ENCODE results near the gene TWIST2.

The TWIST2 gene

GRCh38 chr2:238942080-238942725, 94.3 kb downstream of the TWIST2 start:
- TF ChIP-seq POLR2A (IDR thresholded peaks at IDR 0.05; ENCODE audit: low read depth, low read length) (no peak), TAF1 (IDR thresholded peaks at IDR 0.05; ENCODE audit: borderline replicate concordance, low read depth, low read length) (no peak)
- FAIRE-seq = no peak
- no peak for DNase-seq (ENCODE audit: insufficient read length)

GRCh38 chr2:238942726-238943300, 94.9 kb downstream of the TWIST2 start:
- FAIRE-seq = no peak
- TF ChIP-seq POLR2A (IDR thresholded peaks at IDR 0.05; ENCODE audit: low read depth, low read length) = no peak
- no peak for TF ChIP-seq POLR2AphosphoS5 (IDR thresholded peaks at IDR 0.05; ENCODE audit: low read depth, low read length)
- no peak for TF ChIP-seq TAF1 (IDR thresholded peaks at IDR 0.05; ENCODE audit: borderline replicate concordance, low read depth, low read length)
- no peak for DNase-seq (ENCODE audit: insufficient read length)

GRCh38 chr2:238943338-238944067, 95.6 kb downstream of the TWIST2 start:
- TF ChIP-seq TAF1 (IDR thresholded peaks at IDR 0.05; ENCODE audit: borderline replicate concordance, low read depth, low read length) (no peak), POLR2A (IDR thresholded peaks at IDR 0.05; ENCODE audit: low read depth, low read length) (no peak), POLR2AphosphoS5 (IDR thresholded peaks at IDR 0.05; ENCODE audit: low read depth, low read length) (no peak)

GRCh38 chr2:238945433-238946150, 97.7 kb downstream of the TWIST2 start:
- FAIRE-seq = no peak
- DNase-seq (ENCODE audit: insufficient read length) = no peak
- no peak for TF ChIP-seq POLR2AphosphoS5 (IDR thresholded peaks at IDR 0.05; ENCODE audit: low read depth, low read length)
- no peak for TF ChIP-seq TAF1 (IDR thresholded peaks at IDR 0.05; ENCODE audit: borderline replicate concordance, low read depth, low read length)
- no peak for TF ChIP-seq POLR2A (IDR thresholded peaks at IDR 0.05; ENCODE audit: low read depth, low read length)

More at GRCh38 chr2:238943338-238944067, 95.6 kb downstream of the TWIST2 start:
- no peak for DNase-seq (ENCODE audit: insufficient read length)
- no peak for FAIRE-seq

- DNase-seq (ENCODE audit: insufficient read length) (no peak), FAIRE-seq (no peak)
- TF ChIP-seq TAF1 (IDR thresholded peaks at IDR 0.05; ENCODE audit: borderline replicate concordance, low read depth, low read length) (no peak), POLR2A (IDR thresholded peaks at IDR 0.05; ENCODE audit: low read depth, low read length) (no peak), POLR2AphosphoS5 (IDR thresholded peaks at IDR 0.05; ENCODE audit: low read depth, low read length) (no peak)
Observed at GRCh38 chr2:238946318-238947242, 98.7 kb downstream of the TWIST2 start.

GRCh38 chr2:238947243-238947760, 99.4 kb downstream of the TWIST2 start:
- no peak for DNase-seq (ENCODE audit: insufficient read length)
- TF ChIP-seq POLR2AphosphoS5 (IDR thresholded peaks at IDR 0.05; ENCODE audit: low read depth, low read length) = no peak
- TF ChIP-seq POLR2A (IDR thresholded peaks at IDR 0.05; ENCODE audit: low read depth, low read length) = no peak
- no peak for TF ChIP-seq TAF1 (IDR thresholded peaks at IDR 0.05; ENCODE audit: borderline replicate concordance, low read depth, low read length)

GRCh38 chr2:238947920-238948710, 100.2 kb downstream of the TWIST2 start:
- TF ChIP-seq POLR2AphosphoS5 (IDR thresholded peaks at IDR 0.05; ENCODE audit: low read depth, low read length) = no peak
- no peak for TF ChIP-seq TAF1 (IDR thresholded peaks at IDR 0.05; ENCODE audit: borderline replicate concordance, low read depth, low read length)
- no peak for TF ChIP-seq POLR2A (IDR thresholded peaks at IDR 0.05; ENCODE audit: low read depth, low read length)

More at GRCh38 chr2:238947243-238947760, 99.4 kb downstream of the TWIST2 start:
- no peak for FAIRE-seq

GRCh38 chr2:238948765-238949641, 101.1 kb downstream of the TWIST2 start:
- FAIRE-seq = no peak
- DNase-seq (ENCODE audit: insufficient read length) = no peak
- TF ChIP-seq POLR2A (IDR thresholded peaks at IDR 0.05; ENCODE audit: low read depth, low read length) (no peak), TAF1 (IDR thresholded peaks at IDR 0.05; ENCODE audit: borderline replicate concordance, low read depth, low read length) (no peak), POLR2AphosphoS5 (IDR thresholded peaks at IDR 0.05; ENCODE audit: low read depth, low read length) (no peak)

More at GRCh38 chr2:238947920-238948710, 100.2 kb downstream of the TWIST2 start:
- FAIRE-seq (no peak), DNase-seq (ENCODE audit: insufficient read length) (no peak)

Data from GM12892 (cell line).